H1 (cell line): ENCODE data around the gene SPEF1. TPM values are rescaled to one million over a fixed set of nuclear protein-coding genes. Genes with fewer than 3 reads are reported as not detected.

Experiments
- CTCF ChIA-PET: fragments of 300-600 bp; sonication (Branson Sonifier 250); formaldehyde crosslinking; loops from one replicate; lab custom pipeline; 2021; ENCODE audit not compliant: partially characterized antibody; lab: Charles Lee
- POLR2A ChIA-PET: fragments of 300-600 bp; sonication (Branson Sonifier 250); formaldehyde crosslinking; loops from one replicate; lab custom pipeline; 2021; ENCODE audit warnings: inconsistent platforms; ENCODE audit not compliant: partially characterized antibody; lab: Charles Lee
- DNase-seq, 2 experiments: peaks; one replicate each; pipeline versions ENCODE4 v3.0.0 to v3.0.0-alpha.2; 2010 to 2022; ENCODE audit warnings: low spot score in 2 of 2, low read depth in 1 of 2, mixed read lengths in 1 of 2
- FAIRE-seq: peaks from 2 replicates; lab custom pipeline; 2011; peaks lifted over from hg19 to GRCh38; lab: Jason Lieb, UNC
- H2AFZ ChIP-seq: 2 replicates; pipeline ENCODE4 v1.8.1; 2012; ENCODE audit warnings: low read length, inconsistent platforms
- H2AK5ac ChIP-seq: 2 replicates; pipeline ENCODE4 v1.6.1; 2013; ENCODE audit warnings: low read depth, low read length
- H2BK120ac ChIP-seq: replicated peaks from 2 replicates; pipeline ENCODE3; 2013; ENCODE audit warnings: low read depth, low read length, inconsistent platforms
- H2BK12ac ChIP-seq: 2 replicates; pipeline ENCODE4 v1.6.1; 2013; ENCODE audit warnings: low read depth, low read length
- H2BK15ac ChIP-seq: 2 replicates; pipeline ENCODE4 v1.6.1; 2013; ENCODE audit warnings: low read length
- H2BK20ac ChIP-seq: 2 replicates; pipeline ENCODE4 v1.6.1; 2013; ENCODE audit warnings: low read length
- H2BK5ac ChIP-seq: 2 replicates; pipeline ENCODE4 v1.6.1; 2013; ENCODE audit warnings: low read depth, low read length
- H3K14ac ChIP-seq: 2 replicates; pipeline ENCODE4 v1.6.1; 2013; ENCODE audit warnings: inconsistent platforms; ENCODE audit not compliant: insufficient read length
- H3K18ac ChIP-seq: 2 replicates; pipeline ENCODE4 v1.6.1; 2013; ENCODE audit warnings: low read length; ENCODE audit errors: extremely low read depth
- H3K23ac ChIP-seq: 2 replicates; pipeline ENCODE4 v1.6.1; 2013; ENCODE audit warnings: inconsistent platforms; ENCODE audit not compliant: insufficient read length
- H3K23me2 ChIP-seq: 2 replicates; pipeline ENCODE4 v1.6.1; 2013; ENCODE audit warnings: low read depth, low read length
- H3K27ac ChIP-seq: 2 replicates; pipeline ENCODE4 v1.6.1; 2011; ENCODE audit warnings: low read depth, low read length, inconsistent platforms
- H3K27me3 ChIP-seq, 4 experiments: replicated peaks in 1 of 4; 1 replicate in 1 of 4; 2 replicates in 3 of 4; pipeline versions ENCODE4 v1.6.1 to v1.8.1; 2011 to 2013; ENCODE audit warnings: low read length in 3 of 4, mild to moderate bottlenecking in 3 of 4, inconsistent platforms in 2 of 4, mixed read lengths in 2 of 4, moderate library complexity in 1 of 4; ENCODE audit not compliant: control insufficient read depth in 3 of 4, insufficient read depth in 3 of 4; ENCODE audit errors: extremely low read depth in 1 of 4
- H3K36me3 ChIP-seq, 4 experiments: 2 replicates each; pipeline versions ENCODE4 v1.6.1 to v1.8.1; 2011 to 2013; ENCODE audit warnings: mild to moderate bottlenecking in 4 of 4, low read length in 3 of 4, moderate library complexity in 2 of 4, control low read depth in 1 of 4, inconsistent platforms in 1 of 4; ENCODE audit not compliant: insufficient read depth in 4 of 4, control insufficient read depth in 2 of 4
- H3K4ac ChIP-seq: replicated peaks from 2 replicates; pipeline ENCODE3; 2013; ENCODE audit warnings: low read length, low read depth, mixed read lengths, inconsistent platforms; ENCODE audit not compliant: insufficient read length
- H3K4me1 ChIP-seq, 4 experiments: replicated peaks in 1 of 4; 1 replicate in 1 of 4; 2 replicates in 3 of 4; pipeline versions ENCODE4 v1.6.1 to v1.8.1; 2011 to 2013; ENCODE audit warnings: low read length in 3 of 4, inconsistent platforms in 2 of 4, mixed read lengths in 1 of 4; ENCODE audit not compliant: insufficient read depth in 4 of 4, control insufficient read depth in 3 of 4
- H3K4me2 ChIP-seq, 2 experiments: 2 replicates each; pipeline versions ENCODE4 v1.6.1 to v1.8.1; 2011 to 2013; ENCODE audit warnings: low read depth in 2 of 2, low read length in 2 of 2, control low read depth in 1 of 2, inconsistent platforms in 1 of 2, mild to moderate bottlenecking in 1 of 2; ENCODE audit not compliant: insufficient read depth in 1 of 2
- H3K4me3 ChIP-seq, 4 experiments: fragments of 200-600, 300-600 bp in 1 of 4; sonication (generic), shearing (Covaris generic), sonication (Bioruptor Twin) in 1 of 4; 2 replicates each; pipeline versions ENCODE4 v1.5.1 to v1.8.1; 2011 to 2016; ENCODE audit warnings: low read length in 4 of 4, low read depth in 3 of 4, control low read depth in 2 of 4, inconsistent platforms in 2 of 4, mild to moderate bottlenecking in 2 of 4, mixed read lengths in 1 of 4, moderate library complexity in 1 of 4; ENCODE audit not compliant: insufficient read depth in 2 of 4; ENCODE audit errors: extremely low read depth in 1 of 4
- H3K56ac ChIP-seq: replicated peaks from 2 replicates; pipeline ENCODE3; 2013; ENCODE audit warnings: low read depth, mild to moderate bottlenecking, mixed read lengths, low read length, inconsistent platforms; ENCODE audit not compliant: insufficient read length
- H3K79me1 ChIP-seq: 2 replicates; pipeline ENCODE4 v1.6.1; 2013; ENCODE audit warnings: low read depth, low read length, control low read depth
- H3K79me2 ChIP-seq, 2 experiments: 2 replicates each; pipeline versions ENCODE4 v1.6.1 to v1.8.1; 2012 to 2013; ENCODE audit warnings: low read length in 2 of 2, mild to moderate bottlenecking in 2 of 2, inconsistent platforms in 1 of 2; ENCODE audit not compliant: insufficient read depth in 2 of 2, control insufficient read depth in 1 of 2
- H3K9ac ChIP-seq, 4 experiments: replicated peaks in 1 of 4; 1 replicate in 1 of 4; 2 replicates in 3 of 4; pipeline versions ENCODE4 v1.6.1 to v1.8.1; 2011 to 2013; ENCODE audit warnings: low read depth in 3 of 4, low read length in 3 of 4, control low read depth in 2 of 4, mild to moderate bottlenecking in 2 of 4, moderate library complexity in 2 of 4, inconsistent platforms in 1 of 4; ENCODE audit errors: extremely low read depth in 1 of 4
- H3K9me3 ChIP-seq, 2 experiments: 2 replicates each; pipeline versions ENCODE4 v1.6.1 to v1.8.1; 2012 to 2013; ENCODE audit warnings: mild to moderate bottlenecking in 2 of 2, moderate library complexity in 2 of 2, control low read depth in 1 of 2, inconsistent platforms in 1 of 2, low read depth in 1 of 2, low read length in 1 of 2, mixed read lengths in 1 of 2; ENCODE audit not compliant: insufficient read depth in 2 of 2
- H4K20me1 ChIP-seq, 2 experiments: replicated peaks in 1 of 2; 2 replicates each; pipeline versions ENCODE3 to v1.8.1; 2011 to 2013; ENCODE audit warnings: inconsistent platforms in 2 of 2, low read length in 2 of 2, mild to moderate bottlenecking in 1 of 2; ENCODE audit not compliant: insufficient read depth in 2 of 2, control insufficient read depth in 1 of 2
- H4K5ac ChIP-seq: 2 replicates; pipeline ENCODE4 v1.6.1; 2013; ENCODE audit warnings: low read length, low read depth, mixed read lengths, inconsistent platforms; ENCODE audit not compliant: insufficient read length
- H4K8ac ChIP-seq: 2 replicates; pipeline ENCODE4 v1.8.0; 2013; ENCODE audit warnings: mild to moderate bottlenecking, moderate library complexity, low read length, inconsistent platforms; ENCODE audit not compliant: insufficient read depth; ENCODE audit errors: extremely low read depth
- H4K91ac ChIP-seq: replicated peaks from 2 replicates; pipeline ENCODE3; 2013; ENCODE audit warnings: low read length, mixed read lengths, inconsistent platforms; ENCODE audit not compliant: insufficient read length
- BCL11A ChIP-seq, 2 experiments: IDR thresholded peaks; one replicate each; pipeline ENCODE4 v1.6.1; 2011; ENCODE audit warnings: low read depth in 2 of 2, low read length in 2 of 2, mild to moderate bottlenecking in 2 of 2
- CEBPB ChIP-seq: IDR thresholded peaks from 2 replicates; pipeline ENCODE4 v1.6.1; 2012; ENCODE audit warnings: low read depth, low read length
- CREB1 ChIP-seq: IDR thresholded peaks from 2 replicates; pipeline ENCODE4 v1.6.1; 2012; ENCODE audit warnings: inconsistent platforms
- KDM4A ChIP-seq: IDR thresholded peaks from one replicate; pipeline ENCODE4 v1.7.1; 2012; ENCODE audit warnings: low read depth, mild to moderate bottlenecking, moderate library complexity, low read length, inconsistent platforms; ENCODE audit not compliant: severe bottlenecking
- KDM5A ChIP-seq: fragments of 200-600 bp; IDR thresholded peaks from 2 replicates; pipeline ENCODE4 v1.7.1; 2012; ENCODE audit warnings: mild to moderate bottlenecking, low read length, inconsistent platforms, mixed read lengths
- POLR2AphosphoS5 ChIP-seq: IDR thresholded peaks from 2 replicates; pipeline ENCODE4 v1.6.1; 2011; ENCODE audit warnings: low read depth, low read length
- RBBP5 ChIP-seq: IDR thresholded peaks from 2 replicates; pipeline ENCODE4 v1.7.1; 2012; ENCODE audit warnings: low read depth, mild to moderate bottlenecking, inconsistent platforms, low read length, moderate library complexity, borderline replicate concordance
- RNF2 ChIP-seq: fragments of 200-900, 300-1000 bp; sonication (generic); IDR thresholded peaks from 2 replicates; pipeline ENCODE4 v1.7.1; 2016; ENCODE audit warnings: borderline replicate concordance, low read depth, mild to moderate bottlenecking, antibody characterized with exemption, low read length; ENCODE audit not compliant: poor library complexity, severe bottlenecking; ENCODE audit errors: missing control alignments
- SP4 ChIP-seq: IDR thresholded peaks from 2 replicates; pipeline ENCODE4 v1.6.1; 2012; ENCODE audit warnings: low read length, inconsistent platforms
- TBP ChIP-seq: IDR thresholded peaks from 2 replicates; pipeline ENCODE4 v1.6.1; 2011; ENCODE audit warnings: low read depth, low read length, improper control_type of control experiment
- WGBS, 2 experiments: shearing (Covaris generic) in 1 of 2; methylation state at CpG; one replicate each; pipeline versions ENCODE4 v1.1.6 to v1.1.7; 2013 to 2015; ENCODE audit warnings: low lambda C conversion rate in 2 of 2, mixed read lengths in 2 of 2, inconsistent platforms in 1 of 2, low coverage in 1 of 2, missing lambda C conversion rate in 1 of 2; ENCODE audit not compliant: insufficient replicate concordance in 2 of 2, insufficient coverage in 1 of 2, insufficient read length in 1 of 2; ENCODE audit errors: extremely low coverage in 1 of 2, missing lambda C conversion rate in 1 of 2; 5-methylcytosine and 5-hydroxymethylcytosine counted together
- polyA plus RNA-seq, 7 experiments: library from polyadenylated mRNA; depleted of rRNA in 3 of 7; stranded (reverse) in 5 of 7; unstranded in 2 of 7; fragments of >200 nt in 5 of 7; fragments of 200-250 nt in 2 of 7; gene quantifications; 1 replicate in 5 of 7; 2 replicates in 1 of 7; 4 replicates in 1 of 7; pipeline versions ENCODE4 v1.2.1 to v1.2.3, GENCODE V29; 2011 to 2013; ENCODE audit warnings: missing spikeins in 2 of 7, mixed read lengths in 2 of 7
- total RNA-seq: library from RNA; stranded (reverse); fragmentation: NEBNext Ultra II Directional; extraction: Animal tissue kit (Norgen Biotek cat#: 25700); gene quantifications from 2 replicates; pipeline ENCODE4 v1.2.1, GENCODE V29; 2021

SPEF1 gene
- total and polyA plus RNA-seq, 2 of the 8 experiments (the other 6 are each of a cell fraction or from before 2014, with no cell fraction given), result 0.51 to 0.71 TPM

DNA sequence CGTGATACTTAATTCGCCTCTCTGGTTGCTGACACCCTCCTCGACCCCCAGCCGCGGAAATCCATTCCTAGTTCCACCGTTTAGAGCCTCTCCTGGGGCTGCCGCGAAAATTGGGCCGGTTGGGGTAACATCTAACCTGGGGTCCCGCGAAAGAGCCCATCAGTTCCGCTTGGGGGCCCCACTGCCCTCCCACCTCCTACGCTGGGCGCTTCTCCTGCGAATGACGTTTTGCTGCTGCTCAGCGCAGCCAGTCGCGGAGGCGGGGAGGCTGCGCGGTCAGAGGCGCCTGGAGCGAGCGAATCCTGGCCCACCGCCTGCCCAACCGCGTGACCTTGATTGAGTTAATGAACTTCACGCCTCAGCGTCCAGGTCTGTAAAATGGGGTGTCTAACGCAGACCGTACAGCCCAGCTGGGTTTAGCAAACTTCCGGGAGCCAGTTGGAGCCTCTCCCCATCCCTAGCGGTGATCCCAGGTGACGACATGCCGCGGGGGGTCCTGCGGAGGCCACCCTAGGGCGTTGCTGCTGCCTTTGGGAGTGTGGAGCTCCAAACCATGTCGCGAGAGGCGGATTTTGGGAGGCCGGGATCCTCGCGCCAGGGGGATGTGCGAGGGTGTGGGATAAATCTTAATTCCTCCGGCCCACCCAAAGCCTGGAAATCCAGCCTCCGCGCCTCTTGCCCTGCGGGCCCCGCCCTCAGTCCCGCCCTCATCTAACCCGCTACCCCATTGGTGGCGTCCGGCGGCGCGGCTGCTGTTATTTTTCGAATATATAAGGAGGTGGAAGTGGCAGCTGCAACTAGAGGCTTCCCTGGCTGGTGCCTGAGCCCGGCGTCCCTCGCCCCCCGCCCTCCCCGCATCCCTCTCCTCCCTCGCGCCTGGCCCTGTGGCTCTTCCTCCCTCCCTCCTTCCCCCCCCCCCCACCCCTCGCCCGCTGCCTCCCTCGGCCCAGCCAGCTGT lies 14.5 kb upstream of the SPEF1 start, which contains the start of gene CDC25B:
TSS of gene CDC25B (plus strand) at position 800 of the 958 bp plus-strand sequence. CDS start 222 bp downstream, outside the sequence.
- Histone ChIP-seq H4K5ac (peak within 1 kb of the TSS; percentile 55), H3K23me2 (peaks cover 9% of the 10 kb centered on the region; the same call in 1 of the 2 replicates), H3K9me3 (no peaks in the 10 kb centered on the region), H3K14ac (no peak within 1 kb of the TSS), H2BK12ac (peak within 1 kb of the TSS; percentile 60; the same call in 1 of the 2 replicates), H4K20me1 (peaks cover 0 to 3% of the 10 kb centered on the region in 2 experiments), H3K18ac (peak within 1 kb of the TSS; percentile 96), H2BK20ac (0 out of 2 replicates have a peak within 1 kb of the TSS, but pooled peaks have one; percentile 21), H2AFZ (peak within 1 kb of the TSS; percentile 80; the same call in 1 of the 2 replicates), H3K56ac (peak within 1 kb of the TSS; percentile 89), H2BK5ac (peak within 1 kb of the TSS; percentile 90; the same call in 1 of the 2 replicates), H2BK15ac (peak within 1 kb of the TSS; percentile 88; the same call in 1 of the 2 replicates), H3K79me1 (no peaks in the 10 kb centered on the region; the same call in 1 of the 2 replicates), H3K23ac (no peak within 1 kb of the TSS), H3K4ac (peak within 1 kb of the TSS; percentile 88), H3K27me3 (peaks cover 0 to 3% (median 0%) of the 10 kb centered on the region in 4 experiments; a peak in 1 of 7 replicates), H2AK5ac (no peak within 1 kb of the TSS), H3K4me3 (peak within 1 kb of the TSS; percentile 30 to 85 (median 75)), H3K36me3 (no peaks in the 10 kb centered on the region), H3K27ac (peak within 1 kb of the TSS; percentile 61; the same call in 1 of the 2 replicates), H4K91ac (peak within 1 kb of the TSS; percentile 68), H3K79me2 (no peaks in the 10 kb centered on the region; a peak in 1 of 4 replicates), H3K9ac (peak within 1 kb of the TSS in 2 of 4 experiments; percentile 23 to 74; a peak in 5 of 7 replicates), H4K8ac (peak within 1 kb of the TSS; percentile 57; the same call in 1 of the 2 replicates), H3K4me2 (peak within 1 kb of the TSS; percentile 63 to 98), H3K4me1 (peaks cover 5 to 32% (median 25%) of the 10 kb centered on the region in 4 experiments), H2BK120ac (no peak within 1 kb of the TSS)
- ChIA-PET CTCF (interaction anchor here (0.8 to 2.6 kb wide), 3 partner anchors 10 to 59 kb away, joined by 3 to 16 read pairs (median 9); no protein-coding TSS in a partner anchor), POLR2A (interaction anchor here (1.0 to 1.3 kb wide), 7 partner anchors 8 to 93 kb away, joined by 3 to 6 read pairs (median 4); partner anchors contain the start of genes ADISSP, CENPB, PANK2 and SPEF1)
- FAIRE-seq (no peak), DNase-seq (peak; percentile 56 to 87)
- 3% methylated on average over 47 of the region's 69 CpGs; no CpG with 5 or more reads in 1 of the 2 experiments for WGBS, 2 experiments
- TF ChIP-seq CREB1 (peak; percentile 69), POLR2AphosphoS5 (peak; percentile 76), BCL11A (IDR thresholded peaks at IDR 0.05; ENCODE audit: low read depth in 2 of 2, low read length in 2 of 2) (no peak), SP4 (no peak), RBBP5 (0 out of 2 replicates have a peak, but pooled peaks have one; percentile 55), KDM4A (peak; percentile 86), KDM5A (no peak), RNF2 (no peak), CEBPB (no peak), TBP (peak; percentile 68; the same call in 1 of the 2 replicates)
